HT1080 (cell line): ENCODE measurements around the gene MARK1. TPM values are rescaled to one million over a fixed set of nuclear protein-coding genes. Genes with fewer than 3 reads are reported as not detected.
A peak's percentile ranks its signal among the peaks of the same experiment; 100 is the strongest.

Experiments used
- DNase-seq: peaks from one replicate; pipeline ENCODE4 v3.0.0-alpha.2; 2015; ENCODE audit warnings: low read depth
- polyA plus RNA-seq, 2 experiments: library from polyadenylated mRNA; depleted of rRNA; stranded (reverse); fragments of >200 nt; gene quantifications; 2 replicates each; pipeline ENCODE4 v1.2.3, GENCODE V29; 2015
- total RNA-seq: library from RNA; depleted of rRNA; stranded (reverse); fragments of >200 nt; shearing (Covaris generic); gene quantifications from 2 replicates; pipeline ENCODE4 v1.2.3, GENCODE V29; 2014; rRNA removed

MARK1 gene
- 2.0 and 3.1 TPM in 2 replicates for total RNA-seq
- 4.3 and 5.1 TPM in 2 replicates for polyA plus RNA-seq (2015; cell fraction: cytosol; rRNA removed)
- polyA plus RNA-seq (2015; cell fraction: nucleus; rRNA removed) = 3.4 and 4.2 TPM in 2 replicates

DNA sequence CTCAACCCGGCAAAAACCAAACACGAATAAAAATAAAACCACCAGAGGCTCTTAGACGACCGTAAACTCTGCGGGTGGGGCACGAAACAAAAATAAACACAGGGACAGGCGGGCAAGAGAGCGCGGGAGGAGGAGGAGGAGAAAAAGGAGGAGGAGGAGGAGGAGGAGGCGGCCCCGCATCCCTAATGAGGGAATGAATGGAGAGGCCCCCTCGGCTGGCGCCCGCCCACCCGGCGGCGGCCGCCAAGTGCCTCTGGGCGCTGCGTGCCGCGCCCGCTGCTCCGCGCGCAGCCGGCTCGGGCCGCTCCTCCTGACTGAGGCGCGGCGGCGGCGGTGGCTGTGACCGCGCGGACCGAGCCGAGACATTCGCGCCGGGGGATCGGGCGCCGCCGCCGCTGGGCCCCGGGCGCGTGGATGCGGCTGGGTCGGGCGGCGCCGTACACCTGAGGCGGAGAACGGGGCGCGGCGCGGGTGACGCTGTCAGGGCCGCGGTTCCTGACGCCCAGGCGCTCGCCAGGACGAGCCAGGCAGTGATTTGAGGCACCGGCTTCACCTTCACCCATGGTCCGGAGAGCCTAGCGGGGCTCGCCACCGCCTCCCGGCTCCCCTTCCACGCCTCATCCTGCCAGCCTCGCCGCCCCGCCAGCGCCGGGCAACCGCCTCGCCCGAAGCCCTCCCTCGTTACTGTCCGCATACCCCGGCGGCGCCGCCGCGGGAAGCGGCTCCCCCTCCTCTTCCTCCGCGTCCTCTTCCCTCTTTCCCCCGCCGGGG, at the start of gene MARK1:
MARK1 (plus strand) TSS at position 229 of the 771 bp plus-strand sequence. CDS start 687 bp downstream, outside the sequence.
- peak; percentile 60 for DNase-seq

DNA sequence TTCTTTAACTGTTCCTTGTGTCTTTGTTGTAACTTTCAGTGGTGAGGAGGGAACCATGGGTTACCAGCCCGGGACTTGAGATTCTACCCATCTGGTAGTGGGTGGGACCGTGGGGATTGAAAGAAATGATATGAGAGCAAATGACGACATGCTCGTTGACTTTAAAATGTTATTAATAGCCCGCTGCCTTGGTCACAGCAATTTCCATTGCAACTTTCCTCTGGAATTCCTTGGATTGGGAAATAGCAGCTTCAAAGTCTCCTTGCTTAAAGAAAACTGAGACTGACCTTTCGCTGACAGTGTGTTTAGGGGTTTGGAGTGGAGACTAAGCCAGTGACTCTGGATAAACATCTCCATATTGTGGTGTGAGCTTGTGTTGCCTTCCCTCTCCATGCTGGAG, 44.2 kb upstream of the MARK1 start:
- no peak for DNase-seq

DNA sequence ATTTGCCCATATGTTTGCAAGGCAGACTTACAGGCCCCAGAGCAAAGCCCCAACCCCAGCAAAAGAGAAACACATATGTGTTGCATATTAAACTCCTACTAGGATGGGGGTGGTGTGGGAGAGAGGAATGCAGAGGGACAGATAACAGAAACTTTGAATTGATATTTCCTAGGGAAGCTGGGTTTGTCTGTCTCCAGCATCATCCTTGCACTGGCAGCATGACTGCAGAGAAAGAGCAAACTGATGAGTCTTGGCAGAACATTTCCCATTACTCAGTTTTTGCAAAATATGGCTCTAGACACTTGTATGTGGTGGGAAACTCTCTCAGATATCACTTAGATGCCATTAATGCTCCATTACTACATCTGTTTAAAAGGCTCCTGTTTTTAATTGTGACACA, 43.8 kb upstream of the MARK1 start:
- DNase-seq = no peak

DNA sequence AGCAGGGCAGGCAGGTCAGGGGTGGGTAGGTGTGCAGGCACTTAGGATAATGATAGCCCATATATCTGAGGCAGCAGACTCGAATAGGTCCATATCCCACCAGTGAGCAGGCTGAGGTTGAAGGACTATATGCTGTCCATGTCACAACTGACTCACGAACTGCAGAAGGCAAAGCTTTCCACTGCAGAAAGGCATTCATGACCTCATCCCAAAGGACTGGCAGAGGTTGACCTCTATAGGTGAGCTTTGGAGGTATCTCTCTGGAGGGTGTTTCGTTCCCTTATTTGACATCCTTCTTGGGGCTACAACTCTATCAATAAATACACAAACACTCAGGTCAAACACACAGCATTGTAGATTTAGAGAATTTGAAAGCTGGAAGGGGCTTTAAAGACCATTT, 42.8 kb upstream of the MARK1 start:
- DNase-seq = no peak

DNA sequence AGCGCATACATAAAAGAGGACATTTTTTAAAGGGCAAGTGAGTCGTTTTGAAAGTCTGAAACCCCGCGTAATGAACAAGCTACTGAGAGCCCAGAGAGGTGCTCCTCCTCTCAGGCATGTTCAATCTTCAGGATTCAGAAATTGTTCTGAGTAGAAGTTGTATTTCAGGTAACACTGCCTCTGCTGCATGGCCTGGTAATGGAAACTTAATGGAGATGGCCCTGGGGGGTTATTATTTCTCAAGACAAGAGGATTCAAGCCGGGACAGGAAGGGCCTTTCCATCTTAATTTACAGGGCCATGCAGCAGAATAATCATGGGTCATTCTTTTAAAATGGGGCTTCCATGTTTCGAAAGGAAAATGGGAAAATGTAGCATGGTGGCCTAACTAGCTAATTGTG, 42.1 kb upstream of the MARK1 start:
- DNase-seq = no peak

DNA sequence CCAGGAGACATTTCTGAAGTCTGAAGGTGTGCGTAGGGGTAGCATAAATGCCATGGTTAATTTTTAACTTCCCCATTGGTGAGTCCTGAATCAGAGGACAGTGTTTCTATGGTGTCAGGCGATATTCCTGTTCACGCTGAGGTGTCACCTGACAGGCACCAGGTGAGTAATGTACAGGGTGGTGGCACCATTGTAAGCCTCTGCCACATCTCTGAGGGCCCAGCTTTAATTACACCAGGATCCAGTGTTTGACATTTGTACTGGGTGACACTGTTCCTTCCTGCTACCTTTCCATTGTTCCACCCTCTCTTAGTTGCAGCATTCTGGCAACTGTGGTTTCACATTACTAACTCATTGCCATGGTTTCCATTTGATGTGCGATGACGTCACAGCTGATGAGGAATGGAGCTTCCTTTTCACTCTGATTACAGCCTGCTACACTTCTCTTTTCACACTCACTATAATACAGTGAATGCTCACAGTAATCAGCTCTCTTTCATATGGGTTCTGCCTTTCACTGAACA, 40.6 kb upstream of the MARK1 start:
- peak; percentile 71 for DNase-seq

DNA sequence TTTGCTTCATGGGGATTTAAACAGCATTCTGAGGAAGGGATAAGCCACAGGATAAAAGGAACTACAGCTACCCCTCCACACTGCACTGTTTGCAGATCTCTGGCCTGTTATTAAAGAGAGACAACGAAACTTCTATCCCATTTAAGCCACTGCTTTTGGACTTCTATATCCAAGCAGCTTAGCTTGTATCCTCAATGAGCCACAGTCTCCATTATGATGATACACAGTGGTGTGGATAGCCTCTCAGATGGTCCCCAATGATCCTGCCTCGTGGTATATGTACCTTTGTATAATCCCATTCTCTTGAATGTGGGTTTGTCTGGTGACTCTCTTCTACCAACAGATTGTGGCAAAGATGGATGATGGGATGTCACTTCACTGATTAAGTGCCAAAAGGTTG, 36.0 kb upstream of the MARK1 start:
- DNase-seq = no peak

DNA sequence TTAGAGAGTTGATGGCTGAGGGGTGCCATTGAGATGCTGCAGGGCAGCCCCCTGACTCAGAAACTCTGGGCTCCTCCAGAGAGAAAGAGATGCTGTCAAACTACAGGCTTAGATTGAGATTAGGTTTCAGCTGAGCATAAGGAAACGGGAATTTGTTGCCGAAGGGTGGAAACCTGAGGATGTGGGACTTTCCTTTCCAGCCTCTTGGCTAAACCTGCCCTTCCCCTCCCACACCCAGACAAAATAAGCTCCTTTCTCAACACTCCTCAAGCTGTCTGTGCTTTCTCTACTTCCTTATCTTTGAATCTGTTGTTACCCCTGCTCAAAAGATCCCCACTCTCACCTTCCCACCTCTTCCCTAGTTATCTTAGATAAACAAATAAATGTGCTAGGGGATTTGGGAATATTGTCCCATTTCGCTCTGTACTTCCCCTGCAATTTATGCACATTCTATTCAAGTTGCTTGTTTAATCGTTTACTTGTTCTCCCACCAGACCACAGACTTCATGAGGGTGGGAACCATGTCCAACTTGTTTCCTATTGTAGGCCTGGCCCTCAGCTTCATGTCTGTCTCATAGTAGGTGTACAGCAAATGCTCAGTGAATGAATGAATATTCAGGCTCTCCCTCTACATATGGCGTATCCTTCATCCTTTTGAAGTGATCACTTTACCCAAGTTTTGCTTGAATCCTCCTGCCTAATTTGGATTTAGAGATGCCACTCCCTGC, 30.6 kb upstream of the MARK1 start:
- DNase-seq = no peak

DNA sequence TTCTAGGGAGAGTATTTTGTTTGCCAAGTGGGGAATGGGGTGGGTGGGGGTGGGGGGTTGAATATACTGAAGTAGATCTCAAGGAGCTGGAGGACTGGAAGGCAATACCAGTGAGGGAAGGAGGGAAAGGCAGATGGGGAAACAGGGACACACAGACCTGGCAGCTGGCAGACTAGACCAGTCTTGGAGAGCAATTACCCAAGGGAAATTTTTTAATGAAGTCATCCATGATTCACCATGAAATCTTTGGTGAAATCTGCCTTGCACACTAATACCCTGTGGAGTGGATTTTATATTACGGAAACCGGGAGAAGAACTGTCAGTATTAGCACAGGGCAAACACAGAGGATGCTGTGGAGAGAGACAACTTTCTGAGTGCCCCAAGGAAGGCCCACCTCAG, 29.7 kb upstream of the MARK1 start:
- peak; percentile 37 for DNase-seq

DNA sequence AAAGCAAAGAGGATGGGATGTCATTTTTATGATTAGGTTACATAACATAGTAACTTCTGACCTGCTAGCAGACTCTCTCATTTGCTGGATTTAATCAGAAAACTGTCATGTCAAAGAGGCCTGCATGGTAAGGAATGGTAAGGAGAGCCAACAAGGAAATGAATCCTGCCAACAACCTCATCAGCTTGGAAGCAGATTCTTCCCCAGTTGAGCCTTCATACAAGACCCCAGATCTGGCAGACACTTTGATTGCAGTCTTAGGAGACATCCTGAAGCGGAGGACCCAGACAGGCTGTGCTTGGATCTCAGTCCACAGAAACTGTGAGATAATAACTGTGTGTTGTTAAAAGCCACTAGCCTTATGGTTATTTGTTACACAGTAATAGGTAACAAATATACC, 27.6 kb upstream of the MARK1 start:
- no peak for DNase-seq

DNA sequence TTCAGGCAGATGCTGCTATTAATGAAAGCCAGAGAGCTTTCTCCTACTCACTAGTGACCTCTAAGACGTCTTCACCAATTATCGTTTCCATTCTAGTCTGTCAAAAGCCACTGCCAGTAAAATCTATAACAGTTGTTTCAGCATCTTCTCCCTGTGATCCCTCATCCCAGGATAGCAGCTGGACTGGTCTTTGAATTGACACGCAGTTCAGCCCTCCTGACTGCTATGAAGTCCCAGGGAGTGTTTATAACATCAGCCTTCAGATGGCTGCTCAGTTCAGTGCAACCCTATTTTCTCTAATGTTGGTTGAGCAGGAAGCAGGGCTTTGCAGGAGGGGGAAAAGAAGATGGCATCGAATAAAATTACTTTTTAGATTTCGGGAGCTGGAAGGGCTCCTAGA, 23.6 kb upstream of the MARK1 start:
- DNase-seq = no peak

DNA sequence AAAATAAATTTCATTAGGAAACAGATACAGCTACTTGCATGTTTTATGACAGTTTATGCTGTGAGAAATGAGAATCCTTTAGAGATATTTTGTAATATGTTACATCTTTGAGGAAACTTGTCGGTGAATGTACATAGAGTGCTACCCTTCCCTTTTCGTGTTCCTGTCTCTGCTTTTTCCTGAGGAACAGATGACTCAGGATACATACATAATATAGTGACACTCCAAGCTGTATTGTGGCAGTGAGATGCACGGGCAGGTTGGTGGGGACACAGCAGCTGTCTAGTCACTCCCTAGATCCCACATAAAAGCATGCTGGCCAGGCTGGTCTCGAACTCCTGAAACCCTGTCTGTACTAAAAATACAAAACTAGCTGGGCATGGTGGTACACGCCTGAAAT, 20.9 kb upstream of the MARK1 start:
- no peak for DNase-seq

DNA sequence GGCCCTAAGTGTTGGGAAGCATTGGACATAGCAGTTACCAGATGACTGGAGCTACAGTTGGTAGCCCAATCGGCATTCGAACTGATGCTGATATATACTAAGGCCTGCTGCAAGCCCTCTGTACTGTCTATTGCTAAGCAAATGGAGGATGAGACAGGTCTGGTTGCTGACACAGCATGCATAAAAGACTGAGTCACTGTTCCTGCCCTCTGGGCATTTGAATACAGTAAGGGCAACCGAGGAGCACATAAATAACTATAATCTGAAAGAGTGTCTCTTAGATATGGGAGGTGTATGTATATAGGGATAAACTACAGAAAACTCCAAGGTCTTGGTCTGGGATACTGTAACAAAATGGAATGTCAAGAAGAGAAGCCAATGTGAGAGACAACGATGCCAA, 16.8 kb upstream of the MARK1 start:
- peak; percentile 50 for DNase-seq

DNA sequence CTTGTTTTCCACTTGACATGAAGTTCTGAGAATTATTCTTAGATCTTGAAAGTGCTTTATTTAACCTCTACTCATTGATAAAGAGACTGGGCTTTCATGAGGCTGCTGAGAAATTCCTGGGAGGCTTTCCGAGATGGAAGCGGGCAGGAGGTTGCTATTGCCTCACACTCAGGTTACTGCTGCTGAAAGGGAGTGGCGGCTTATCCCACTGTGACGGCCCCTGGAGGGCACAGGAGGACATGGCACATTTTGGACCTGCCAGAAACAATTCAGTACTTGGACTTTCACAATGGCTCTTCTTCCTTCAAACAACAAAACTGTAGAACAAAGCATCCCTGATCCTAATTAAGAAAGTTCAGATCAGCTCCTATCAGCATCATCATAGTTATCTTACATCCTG, 16.2 kb upstream of the MARK1 start:
- DNase-seq = no peak

DNA sequence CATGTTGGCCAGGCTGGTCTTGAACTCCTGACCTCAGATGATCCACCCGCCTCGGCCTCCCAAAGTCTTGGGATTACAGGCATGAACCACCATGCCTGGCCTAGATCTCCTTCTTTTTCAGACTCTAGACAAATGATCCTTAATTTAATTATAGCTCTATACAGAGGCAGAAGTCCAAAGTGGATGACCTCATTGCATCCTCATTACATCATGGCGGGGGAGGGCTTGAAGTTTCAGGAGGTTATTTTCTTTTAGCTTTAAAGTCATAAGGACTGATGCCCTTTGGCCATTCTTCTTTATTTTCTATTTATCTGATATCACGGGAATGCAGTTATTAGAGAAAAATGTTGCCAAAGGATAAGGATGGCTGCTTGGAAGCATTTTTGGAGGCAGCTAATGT, 14.1 kb upstream of the MARK1 start:
- no peak for DNase-seq

DNA sequence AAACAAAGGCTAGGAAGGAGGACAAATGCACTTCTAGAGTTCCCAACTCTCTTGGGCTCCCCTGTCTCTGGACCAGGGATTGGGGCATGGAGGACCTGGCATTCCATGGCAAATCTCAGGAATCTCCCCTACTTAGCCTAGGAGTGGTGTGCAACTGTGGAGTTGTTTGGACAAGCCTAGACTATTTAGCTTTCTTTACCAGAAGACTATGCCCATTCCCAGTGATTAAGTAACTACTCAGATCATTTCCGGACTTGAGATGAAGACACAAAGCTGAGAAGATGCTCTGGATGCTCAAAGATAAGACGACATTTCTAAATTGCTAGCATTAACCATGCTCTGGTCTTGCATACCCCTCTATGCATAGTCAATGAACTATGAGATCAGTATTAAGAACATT, 13.7 kb upstream of the MARK1 start:
- DNase-seq = no peak

DNA sequence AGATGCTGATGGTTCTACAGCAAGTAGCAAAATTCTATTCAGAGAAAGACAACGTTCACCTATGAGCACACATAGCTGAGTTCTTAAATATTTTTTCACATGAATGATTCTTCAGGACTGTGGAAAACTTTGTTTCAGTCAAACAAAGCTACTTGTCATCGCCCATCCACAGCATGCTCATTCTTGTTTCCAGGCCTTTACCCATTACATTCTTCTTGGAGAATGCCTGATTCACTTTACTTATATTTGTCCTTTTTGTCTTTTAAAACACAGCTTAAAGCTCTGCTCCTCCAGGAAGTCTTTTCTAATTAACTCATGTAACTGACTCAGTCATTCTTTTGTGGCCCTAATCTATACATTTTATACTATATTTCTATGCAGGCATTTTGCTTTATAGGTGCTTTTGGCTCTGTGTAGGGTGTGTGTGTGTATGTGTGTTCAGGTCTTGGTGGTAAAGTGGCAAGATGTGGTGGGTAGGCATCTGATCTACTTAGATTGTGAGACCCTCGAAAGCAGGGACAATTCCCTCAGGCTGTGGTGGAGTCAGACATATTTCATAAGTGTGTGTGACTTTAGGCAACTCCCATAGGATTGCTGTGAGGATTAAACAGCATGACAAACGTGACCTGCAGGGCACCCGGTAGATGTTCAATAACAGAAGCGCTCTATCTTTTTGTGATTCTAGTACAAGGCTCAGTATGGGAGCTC, 11.8 kb upstream of the MARK1 start:
- no peak for DNase-seq

DNA sequence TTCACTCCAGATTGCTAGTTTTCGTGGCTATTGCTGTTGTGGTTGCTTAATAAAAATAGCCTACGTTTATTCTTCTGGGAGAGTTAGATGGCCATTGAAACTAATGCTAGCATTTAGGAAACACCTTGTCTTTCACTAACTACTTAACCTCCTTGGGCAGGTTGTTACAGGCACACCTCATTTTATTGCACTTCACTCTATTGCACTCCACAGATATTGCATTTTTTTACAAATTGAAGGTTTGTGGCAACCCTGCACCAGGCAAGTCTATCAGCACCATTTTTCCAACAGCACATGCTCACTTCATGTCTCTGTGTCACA, 11.3 kb upstream of the MARK1 start:
- no peak for DNase-seq

DNA sequence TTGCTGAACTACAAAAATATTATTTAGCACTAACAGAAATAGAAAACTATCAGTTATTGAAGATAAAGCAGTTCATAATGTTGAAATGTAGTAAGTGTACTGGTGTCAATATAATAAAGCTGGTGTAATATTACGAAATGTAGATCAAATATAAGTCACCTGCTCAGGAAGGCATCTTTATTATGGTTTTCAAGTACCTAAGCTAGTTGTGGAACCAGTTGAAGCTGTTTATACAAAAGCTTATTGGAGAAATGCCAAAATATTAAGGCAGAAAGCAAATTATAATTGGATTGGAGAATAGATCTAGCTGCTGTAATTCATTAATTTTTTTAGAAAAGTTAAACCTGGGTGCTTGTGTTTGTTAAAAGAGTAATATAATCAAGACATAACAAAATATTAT, 6.2 kb upstream of the MARK1 start:
- no peak for DNase-seq

DNA sequence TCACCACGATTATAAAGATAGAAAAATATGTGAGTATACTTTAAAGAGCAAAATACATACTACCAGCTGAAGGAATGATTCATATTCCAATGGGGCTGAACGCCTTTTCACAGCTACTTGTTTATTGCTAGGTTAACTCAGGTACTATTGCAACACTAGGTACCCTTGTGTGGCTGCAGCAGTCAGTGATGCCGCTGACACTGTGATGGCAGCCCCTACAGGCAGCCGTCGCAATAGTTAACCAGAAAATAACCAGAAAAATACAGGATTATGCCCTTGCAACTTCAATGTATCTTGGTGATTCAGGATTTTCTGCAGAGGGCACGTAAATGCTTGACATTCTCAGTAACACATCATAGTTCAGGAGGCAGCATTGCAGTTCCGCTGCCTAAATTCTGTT, 1.6 kb upstream of the MARK1 start:
- peak; percentile 11 for DNase-seq

DNA sequence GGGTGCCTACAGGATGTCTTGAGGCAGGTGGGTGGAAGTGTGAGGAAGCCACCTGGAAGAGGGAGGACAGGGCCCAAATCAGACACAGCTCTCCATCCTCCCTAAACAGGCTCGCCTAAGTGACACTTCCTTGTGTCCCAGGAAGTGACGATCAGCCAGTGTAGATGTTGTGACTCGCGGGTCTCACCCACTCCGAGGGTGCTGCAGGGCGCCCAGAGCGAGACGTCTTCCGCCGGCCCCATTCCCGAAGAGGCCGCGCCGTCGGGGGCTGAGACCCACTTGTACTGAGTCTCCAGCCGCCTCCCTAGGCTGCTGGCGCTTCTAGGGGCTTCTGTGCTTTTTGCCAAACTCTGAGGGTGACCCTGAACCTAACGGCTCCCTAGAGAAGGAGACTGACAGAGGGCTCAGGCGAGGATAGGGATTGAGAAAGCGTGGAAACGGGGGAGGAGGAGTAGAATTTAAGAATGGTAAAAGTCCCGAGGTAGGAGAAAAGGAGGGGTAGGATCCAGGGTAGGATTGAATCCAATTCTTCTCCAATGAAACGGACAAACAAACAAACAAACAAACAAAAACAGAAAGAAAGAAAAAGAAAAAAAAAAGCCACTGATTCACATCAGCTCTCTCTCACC, 543 bp upstream of the MARK1 start:
- DNase-seq = peak; percentile 9
